ENCODE measurements around the gene CTU2.

DNA sequence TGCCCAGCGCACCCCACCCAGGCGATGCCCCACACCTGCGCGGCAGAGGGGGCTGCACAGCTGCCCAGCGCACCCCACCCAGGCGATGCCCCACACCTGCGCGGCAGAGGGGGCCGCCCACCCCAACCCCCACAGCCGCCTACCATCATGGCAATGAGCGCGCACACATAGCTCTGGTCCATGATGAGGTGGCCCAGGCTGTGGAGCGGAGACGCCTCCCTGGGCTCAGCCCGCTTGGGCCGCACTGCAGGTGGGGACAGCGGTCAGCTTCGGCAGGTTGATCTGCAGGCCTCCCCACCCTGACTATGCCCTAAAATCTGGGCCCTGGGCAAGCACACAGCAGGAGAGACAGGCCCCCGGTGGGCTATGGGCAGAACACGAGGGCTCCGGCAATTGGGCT, 30.2 kb downstream of the CTU2 start:
- TF ChIP-seq, protein P1, sequence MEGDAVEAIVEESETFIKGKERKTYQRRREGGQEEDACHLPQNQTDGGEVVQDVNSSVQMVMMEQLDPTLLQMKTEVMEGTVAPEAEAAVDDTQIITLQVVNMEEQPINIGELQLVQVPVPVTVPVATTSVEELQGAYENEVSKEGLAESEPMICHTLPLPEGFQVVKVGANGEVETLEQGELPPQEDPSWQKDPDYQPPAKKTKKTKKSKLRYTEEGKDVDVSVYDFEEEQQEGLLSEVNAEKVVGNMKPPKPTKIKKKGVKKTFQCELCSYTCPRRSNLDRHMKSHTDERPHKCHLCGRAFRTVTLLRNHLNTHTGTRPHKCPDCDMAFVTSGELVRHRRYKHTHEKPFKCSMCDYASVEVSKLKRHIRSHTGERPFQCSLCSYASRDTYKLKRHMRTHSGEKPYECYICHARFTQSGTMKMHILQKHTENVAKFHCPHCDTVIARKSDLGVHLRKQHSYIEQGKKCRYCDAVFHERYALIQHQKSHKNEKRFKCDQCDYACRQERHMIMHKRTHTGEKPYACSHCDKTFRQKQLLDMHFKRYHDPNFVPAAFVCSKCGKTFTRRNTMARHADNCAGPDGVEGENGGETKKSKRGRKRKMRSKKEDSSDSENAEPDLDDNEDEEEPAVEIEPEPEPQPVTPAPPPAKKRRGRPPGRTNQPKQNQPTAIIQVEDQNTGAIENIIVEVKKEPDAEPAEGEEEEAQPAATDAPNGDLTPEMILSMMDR (IDR thresholded peaks at IDR 0.05): no peak
- TF ChIP-seq POLR2A (IDR thresholded peaks at IDR 0.05): no peak
